ENCODE results near the gene DLGAP1. TPM values are rescaled to one million over a fixed set of nuclear protein-coding genes. Genes with fewer than 3 reads are reported as not detected.

DLGAP1 gene
- total and polyA plus RNA-seq, 2 of the 8 experiments (the other 6 are each of a cell fraction or from before 2014, with no cell fraction given), result 11.8 to 16.9 TPM

DNA sequence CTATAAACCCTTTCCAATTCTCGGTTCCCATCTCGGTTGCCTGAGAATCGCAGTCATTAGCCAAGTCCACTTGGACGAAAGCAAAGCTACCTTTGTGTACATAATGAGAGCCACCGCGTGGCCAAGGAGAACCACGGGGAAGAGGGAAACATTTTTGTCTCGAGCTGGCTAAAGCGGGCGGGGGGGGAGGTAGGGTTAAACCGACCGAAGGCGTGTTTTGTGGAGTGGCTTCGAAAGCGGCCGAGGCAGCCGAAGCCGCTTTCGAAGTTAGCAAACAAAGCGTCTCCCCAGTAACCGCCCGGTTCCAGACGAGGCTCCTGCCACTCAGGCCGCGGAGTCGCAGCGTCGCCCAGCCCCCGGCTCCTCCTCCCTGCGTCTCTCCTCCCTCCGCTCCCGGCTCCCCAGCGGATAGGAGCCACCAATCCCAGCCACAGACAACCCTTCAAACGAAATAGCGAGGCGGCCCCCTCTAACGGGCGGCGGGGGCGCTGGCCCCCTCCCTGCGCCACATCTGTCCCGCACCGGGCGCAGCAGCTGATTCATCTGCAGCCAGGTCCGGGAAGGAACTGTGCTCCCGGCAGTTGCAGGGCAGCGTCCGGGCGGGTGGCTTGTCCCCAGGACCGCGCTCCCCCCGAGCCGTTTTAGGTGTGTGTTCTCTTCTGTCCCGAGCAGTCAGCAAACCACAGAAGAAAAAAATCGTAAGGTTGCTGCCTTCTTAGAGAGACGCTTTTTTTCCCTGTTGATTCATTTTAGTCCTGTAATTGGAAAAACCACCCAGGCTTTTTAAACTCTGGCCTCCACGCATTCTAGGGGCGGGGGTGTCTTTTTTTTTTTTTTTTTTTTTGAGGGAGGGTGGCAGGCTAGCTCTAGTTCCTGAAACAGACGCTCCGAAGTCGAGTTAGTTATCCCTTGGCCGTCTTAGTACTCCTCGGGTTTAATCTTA lies 1006.9 kb downstream of the DLGAP1 start (continued):
- TF ChIP-seq, protein P1, sequence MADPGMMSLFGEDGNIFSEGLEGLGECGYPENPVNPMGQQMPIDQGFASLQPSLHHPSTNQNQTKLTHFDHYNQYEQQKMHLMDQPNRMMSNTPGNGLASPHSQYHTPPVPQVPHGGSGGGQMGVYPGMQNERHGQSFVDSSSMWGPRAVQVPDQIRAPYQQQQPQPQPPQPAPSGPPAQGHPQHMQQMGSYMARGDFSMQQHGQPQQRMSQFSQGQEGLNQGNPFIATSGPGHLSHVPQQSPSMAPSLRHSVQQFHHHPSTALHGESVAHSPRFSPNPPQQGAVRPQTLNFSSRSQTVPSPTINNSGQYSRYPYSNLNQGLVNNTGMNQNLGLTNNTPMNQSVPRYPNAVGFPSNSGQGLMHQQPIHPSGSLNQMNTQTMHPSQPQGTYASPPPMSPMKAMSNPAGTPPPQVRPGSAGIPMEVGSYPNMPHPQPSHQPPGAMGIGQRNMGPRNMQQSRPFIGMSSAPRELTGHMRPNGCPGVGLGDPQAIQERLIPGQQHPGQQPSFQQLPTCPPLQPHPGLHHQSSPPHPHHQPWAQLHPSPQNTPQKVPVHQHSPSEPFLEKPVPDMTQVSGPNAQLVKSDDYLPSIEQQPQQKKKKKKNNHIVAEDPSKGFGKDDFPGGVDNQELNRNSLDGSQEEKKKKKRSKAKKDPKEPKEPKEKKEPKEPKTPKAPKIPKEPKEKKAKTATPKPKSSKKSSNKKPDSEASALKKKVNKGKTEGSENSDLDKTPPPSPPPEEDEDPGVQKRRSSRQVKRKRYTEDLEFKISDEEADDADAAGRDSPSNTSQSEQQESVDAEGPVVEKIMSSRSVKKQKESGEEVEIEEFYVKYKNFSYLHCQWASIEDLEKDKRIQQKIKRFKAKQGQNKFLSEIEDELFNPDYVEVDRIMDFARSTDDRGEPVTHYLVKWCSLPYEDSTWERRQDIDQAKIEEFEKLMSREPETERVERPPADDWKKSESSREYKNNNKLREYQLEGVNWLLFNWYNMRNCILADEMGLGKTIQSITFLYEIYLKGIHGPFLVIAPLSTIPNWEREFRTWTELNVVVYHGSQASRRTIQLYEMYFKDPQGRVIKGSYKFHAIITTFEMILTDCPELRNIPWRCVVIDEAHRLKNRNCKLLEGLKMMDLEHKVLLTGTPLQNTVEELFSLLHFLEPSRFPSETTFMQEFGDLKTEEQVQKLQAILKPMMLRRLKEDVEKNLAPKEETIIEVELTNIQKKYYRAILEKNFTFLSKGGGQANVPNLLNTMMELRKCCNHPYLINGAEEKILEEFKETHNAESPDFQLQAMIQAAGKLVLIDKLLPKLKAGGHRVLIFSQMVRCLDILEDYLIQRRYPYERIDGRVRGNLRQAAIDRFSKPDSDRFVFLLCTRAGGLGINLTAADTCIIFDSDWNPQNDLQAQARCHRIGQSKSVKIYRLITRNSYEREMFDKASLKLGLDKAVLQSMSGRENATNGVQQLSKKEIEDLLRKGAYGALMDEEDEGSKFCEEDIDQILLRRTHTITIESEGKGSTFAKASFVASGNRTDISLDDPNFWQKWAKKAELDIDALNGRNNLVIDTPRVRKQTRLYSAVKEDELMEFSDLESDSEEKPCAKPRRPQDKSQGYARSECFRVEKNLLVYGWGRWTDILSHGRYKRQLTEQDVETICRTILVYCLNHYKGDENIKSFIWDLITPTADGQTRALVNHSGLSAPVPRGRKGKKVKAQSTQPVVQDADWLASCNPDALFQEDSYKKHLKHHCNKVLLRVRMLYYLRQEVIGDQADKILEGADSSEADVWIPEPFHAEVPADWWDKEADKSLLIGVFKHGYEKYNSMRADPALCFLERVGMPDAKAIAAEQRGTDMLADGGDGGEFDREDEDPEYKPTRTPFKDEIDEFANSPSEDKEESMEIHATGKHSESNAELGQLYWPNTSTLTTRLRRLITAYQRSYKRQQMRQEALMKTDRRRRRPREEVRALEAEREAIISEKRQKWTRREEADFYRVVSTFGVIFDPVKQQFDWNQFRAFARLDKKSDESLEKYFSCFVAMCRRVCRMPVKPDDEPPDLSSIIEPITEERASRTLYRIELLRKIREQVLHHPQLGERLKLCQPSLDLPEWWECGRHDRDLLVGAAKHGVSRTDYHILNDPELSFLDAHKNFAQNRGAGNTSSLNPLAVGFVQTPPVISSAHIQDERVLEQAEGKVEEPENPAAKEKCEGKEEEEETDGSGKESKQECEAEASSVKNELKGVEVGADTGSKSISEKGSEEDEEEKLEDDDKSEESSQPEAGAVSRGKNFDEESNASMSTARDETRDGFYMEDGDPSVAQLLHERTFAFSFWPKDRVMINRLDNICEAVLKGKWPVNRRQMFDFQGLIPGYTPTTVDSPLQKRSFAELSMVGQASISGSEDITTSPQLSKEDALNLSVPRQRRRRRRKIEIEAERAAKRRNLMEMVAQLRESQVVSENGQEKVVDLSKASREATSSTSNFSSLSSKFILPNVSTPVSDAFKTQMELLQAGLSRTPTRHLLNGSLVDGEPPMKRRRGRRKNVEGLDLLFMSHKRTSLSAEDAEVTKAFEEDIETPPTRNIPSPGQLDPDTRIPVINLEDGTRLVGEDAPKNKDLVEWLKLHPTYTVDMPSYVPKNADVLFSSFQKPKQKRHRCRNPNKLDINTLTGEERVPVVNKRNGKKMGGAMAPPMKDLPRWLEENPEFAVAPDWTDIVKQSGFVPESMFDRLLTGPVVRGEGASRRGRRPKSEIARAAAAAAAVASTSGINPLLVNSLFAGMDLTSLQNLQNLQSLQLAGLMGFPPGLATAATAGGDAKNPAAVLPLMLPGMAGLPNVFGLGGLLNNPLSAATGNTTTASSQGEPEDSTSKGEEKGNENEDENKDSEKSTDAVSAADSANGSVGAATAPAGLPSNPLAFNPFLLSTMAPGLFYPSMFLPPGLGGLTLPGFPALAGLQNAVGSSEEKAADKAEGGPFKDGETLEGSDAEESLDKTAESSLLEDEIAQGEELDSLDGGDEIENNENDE (IDR thresholded peaks at IDR 0.05; ENCODE audit: insufficient replicate concordance, low read length), result peak; percentile 10
- TF ChIP-seq SUZ12 (IDR thresholded peaks at IDR 0.05; ENCODE audit: low read length), result no peak
- TF ChIP-seq SAP30 (IDR thresholded peaks at IDR 0.05; ENCODE audit: insufficient read depth, insufficient replicate concordance, low read length), result no peak
- no peak for TF ChIP-seq SIRT6 (IDR thresholded peaks at IDR 0.05; ENCODE audit: low read length)
- peak; percentile 31 for TF ChIP-seq TAF7 (optimal IDR thresholded peaks at IDR 0.05; ENCODE audit: borderline replicate concordance, low read depth, low read length)
- TF ChIP-seq BACH1 (IDR thresholded peaks at IDR 0.05; ENCODE audit: low read length), result no peak
- TF ChIP-seq ASH2L (IDR thresholded peaks at IDR 0.05; ENCODE audit: low read length), result peak; percentile 100
- TF ChIP-seq GABPA (IDR thresholded peaks at IDR 0.05; ENCODE audit: borderline replicate concordance, insufficient read depth, low read length), result no peak
- TF ChIP-seq EP300 (IDR thresholded peaks at IDR 0.05; ENCODE audit: borderline replicate concordance in 1 of 2, low read depth in 2 of 2, low read length in 2 of 2), result peak; percentile 14 to 41; a peak in 1 of 3 replicates
